Astrocyte (in vitro differentiated cells and primary cell): Measurements from ENCODE around the gene ADGRF5. TPM values are rescaled to one million over a fixed set of nuclear protein-coding genes. Genes with fewer than 3 reads are reported as not detected.

Source experiments
- DNase-seq: peaks from one replicate; pipeline ENCODE4 v3.0.0-alpha.2; 2010; ENCODE audit warnings: low read depth
- FAIRE-seq: peaks from 2 replicates; lab custom pipeline; 2011; peaks lifted over from hg19 to GRCh38; lab: Jason Lieb, UNC
- H2AFZ ChIP-seq: 2 replicates; pipeline ENCODE4 v1.6.0; 2012; ENCODE audit warnings: low read depth, low read length, inconsistent platforms
- H3K27ac ChIP-seq: 2 replicates; pipeline ENCODE4 v1.5.1; 2011; ENCODE audit warnings: low read depth, low read length, inconsistent platforms
- H3K27me3 ChIP-seq: 2 replicates; pipeline ENCODE4 v1.6.0; 2011; ENCODE audit warnings: low read length, inconsistent platforms; ENCODE audit not compliant: insufficient read depth
- H3K36me3 ChIP-seq: 2 replicates; pipeline ENCODE4 v1.5.1; 2011; ENCODE audit warnings: low read length, inconsistent platforms; ENCODE audit not compliant: insufficient read depth
- H3K4me1 ChIP-seq: 2 replicates; pipeline ENCODE4 v1.5.1; 2011; ENCODE audit warnings: low read length, inconsistent platforms; ENCODE audit not compliant: insufficient read depth
- H3K4me2 ChIP-seq: 2 replicates; pipeline ENCODE4 v1.6.0; 2012; ENCODE audit warnings: low read length, inconsistent platforms
- H3K4me3 ChIP-seq: 2 replicates; pipeline ENCODE4 v1.5.1; 2011; ENCODE audit warnings: low read depth, mild to moderate bottlenecking, low read length, inconsistent platforms; ENCODE audit not compliant: insufficient read depth
- H3K79me2 ChIP-seq: 2 replicates; pipeline ENCODE4 v1.6.0; 2012; ENCODE audit warnings: mild to moderate bottlenecking, low read length, inconsistent platforms; ENCODE audit not compliant: insufficient read depth
- H3K9ac ChIP-seq: 2 replicates; pipeline ENCODE4 v1.6.0; 2012; ENCODE audit warnings: mild to moderate bottlenecking, low read length, inconsistent platforms
- H3K9me3 ChIP-seq: 2 replicates; pipeline ENCODE4 v1.5.1; 2012; ENCODE audit warnings: low read depth, mild to moderate bottlenecking, low read length, inconsistent platforms; ENCODE audit not compliant: insufficient read depth
- H4K20me1 ChIP-seq: 2 replicates; pipeline ENCODE4 v1.6.0; 2012; ENCODE audit warnings: low read length, inconsistent platforms; ENCODE audit not compliant: insufficient read depth
- H3K27ac Mint-ChIP-seq: one replicate; pipeline ENCODE4 v1.8.0; 2021; ENCODE audit warnings: mild to moderate bottlenecking, mixed read lengths; ENCODE audit not compliant: unreplicated experiment
- H3K27me3 Mint-ChIP-seq: one replicate; pipeline ENCODE4 v1.8.0; 2021; ENCODE audit warnings: low read depth, mixed read lengths; ENCODE audit not compliant: unreplicated experiment
- H3K36me3 Mint-ChIP-seq: one replicate; pipeline ENCODE4 v1.8.0; 2021; ENCODE audit warnings: low read depth, mixed read lengths; ENCODE audit not compliant: unreplicated experiment
- H3K4me1 Mint-ChIP-seq: one replicate; pipeline ENCODE4 v1.8.0; 2021; ENCODE audit warnings: low read depth, mixed read lengths; ENCODE audit not compliant: unreplicated experiment
- H3K4me3 Mint-ChIP-seq: one replicate; pipeline ENCODE4 v1.8.0; 2021; ENCODE audit warnings: mild to moderate bottlenecking, moderate library complexity, mixed read lengths; ENCODE audit not compliant: unreplicated experiment
- H3K9me3 Mint-ChIP-seq: one replicate; pipeline ENCODE4 v1.8.0; 2021; ENCODE audit warnings: mild to moderate bottlenecking, mixed read lengths; ENCODE audit not compliant: unreplicated experiment
- CTCF ChIP-seq: IDR thresholded peaks from 2 replicates; pipeline ENCODE4 v1.5.1; 2011; ENCODE audit warnings: low read depth, mild to moderate bottlenecking, inconsistent platforms, low read length, moderate library complexity; ENCODE audit not compliant: insufficient read depth
- EZH2 ChIP-seq: IDR thresholded peaks from 2 replicates; pipeline ENCODE4 v1.6.1; 2012; ENCODE audit warnings: mild to moderate bottlenecking, low read length, inconsistent platforms; ENCODE audit not compliant: insufficient read depth
- total RNA-seq: library from RNA; stranded (reverse); gene quantifications from 2 replicates; pipeline ENCODE4 v1.2.1, GENCODE V29; 2021

Gene ADGRF5
- total RNA-seq, 1 donor from 2014 or later: 0.54 TPM

- H3K27ac ChIP-seq: no peak overlapping the region
- no peak overlapping the region for H3K27ac Mint-ChIP-seq
- peaks cover 7% of the 10 kb centered on the region for H3K27me3 Mint-ChIP-seq
- FAIRE-seq: no peak
- no peak overlapping the region for H3K4me2 ChIP-seq
- no peaks in the 10 kb centered on the region for H3K4me1 ChIP-seq
- H3K79me2 ChIP-seq: no peaks in the 10 kb centered on the region
- H3K9ac ChIP-seq: no peak overlapping the region
- peaks cover 10% of the 10 kb centered on the region for H3K4me1 Mint-ChIP-seq
- H3K4me3 ChIP-seq: no peak overlapping the region
- no peak overlapping the region for H2AFZ ChIP-seq
- H3K36me3 Mint-ChIP-seq: no peaks in the 10 kb centered on the region
- TF ChIP-seq CTCF (no peak), EZH2 (no peak)
- H4K20me1 ChIP-seq: no peaks in the 10 kb centered on the region
- no peaks in the 10 kb centered on the region for H3K27me3 ChIP-seq
- peak; percentile 83 for DNase-seq
- H3K4me3 Mint-ChIP-seq: no peak overlapping the region
- H3K9me3 ChIP-seq: no peaks in the 10 kb centered on the region
- H3K9me3 Mint-ChIP-seq: peaks cover 2% of the 10 kb centered on the region
- H3K36me3 ChIP-seq: no peaks in the 10 kb centered on the region
Measured at GRCh38 chr6:46893648-46894047, 28.1 kb downstream of the ADGRF5 start.

GRCh38 chr6:46891252-46891795, 30.4 kb downstream of the ADGRF5 start:
- no peak overlapping the region for H3K27ac Mint-ChIP-seq
- Histone ChIP-seq H3K27me3 (no peaks in the 10 kb centered on the region), H3K9ac (no peak overlapping the region), H4K20me1 (no peaks in the 10 kb centered on the region), H2AFZ (no peak overlapping the region), H3K4me2 (no peak overlapping the region), H3K9me3 (no peaks in the 10 kb centered on the region), H3K4me3 (no peak overlapping the region), H3K79me2 (no peaks in the 10 kb centered on the region), H3K4me1 (peaks cover 4% of the 10 kb centered on the region), H3K27ac (no peak overlapping the region), H3K36me3 (no peaks in the 10 kb centered on the region)
- DNase-seq (no peak), FAIRE-seq (no peak)
- H3K9me3 Mint-ChIP-seq: no peaks in the 10 kb centered on the region
- H3K27me3 Mint-ChIP-seq: peaks cover 7% of the 10 kb centered on the region
- H3K4me3 Mint-ChIP-seq: no peak overlapping the region
- TF ChIP-seq EZH2 (no peak), CTCF (no peak)
- no peaks in the 10 kb centered on the region for H3K36me3 Mint-ChIP-seq
- peaks cover 13% of the 10 kb centered on the region for H3K4me1 Mint-ChIP-seq

- peak overlapping the region; percentile 21 for H3K27ac ChIP-seq
Measured at GRCh38 chr6:46888578-46888977, 33.2 kb downstream of the ADGRF5 start.

More at GRCh38 chr6:46888578-46888977, 33.2 kb downstream of the ADGRF5 start:
- no peak for TF ChIP-seq CTCF
- no peak for TF ChIP-seq EZH2
- no peaks in the 10 kb centered on the region for H3K27me3 ChIP-seq
- H4K20me1 ChIP-seq: no peaks in the 10 kb centered on the region
- no peaks in the 10 kb centered on the region for H3K36me3 ChIP-seq
- no peaks in the 10 kb centered on the region for H3K79me2 ChIP-seq
- Mint-ChIP-seq H3K9me3 (no peaks in the 10 kb centered on the region), H3K36me3 (no peaks in the 10 kb centered on the region), H3K4me3 (no peak overlapping the region), H3K4me1 (peaks cover 13% of the 10 kb centered on the region), H3K27ac (peak overlapping the region; percentile 29), H3K27me3 (peaks cover 3% of the 10 kb centered on the region)
- DNase-seq (peak; percentile 81), FAIRE-seq (no peak)
- peaks cover 4% of the 10 kb centered on the region for H3K4me1 ChIP-seq
- no peak overlapping the region for H3K4me3 ChIP-seq
- H3K9ac ChIP-seq: no peak overlapping the region
- no peaks in the 10 kb centered on the region for H3K9me3 ChIP-seq
- H3K4me2 ChIP-seq: peak overlapping the region; percentile 5
- H2AFZ ChIP-seq: no peak overlapping the region
